ENCODE measurements around the gene PAPOLA.

DNA sequence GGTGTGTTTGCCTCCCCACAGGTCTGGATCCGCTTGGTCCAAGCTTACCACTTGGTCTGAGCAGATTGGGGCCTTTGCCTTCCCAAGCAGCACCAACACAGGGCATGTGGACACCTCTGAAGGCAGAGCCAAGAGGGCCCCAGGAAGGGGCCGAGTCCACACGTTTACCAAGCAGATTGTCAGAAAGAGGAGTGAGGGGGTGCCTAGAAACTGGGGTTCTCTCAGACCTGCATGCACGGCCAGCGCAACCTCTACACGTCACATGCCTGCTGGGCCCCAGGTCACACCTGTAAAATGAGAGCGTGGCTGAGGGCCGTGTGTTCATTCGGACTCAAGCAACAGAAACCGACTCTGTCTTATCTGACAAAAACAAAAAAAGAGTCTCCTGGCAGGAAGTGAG lies 96.9 kb downstream of the PAPOLA start:
- TF ChIP-seq, protein P1, sequence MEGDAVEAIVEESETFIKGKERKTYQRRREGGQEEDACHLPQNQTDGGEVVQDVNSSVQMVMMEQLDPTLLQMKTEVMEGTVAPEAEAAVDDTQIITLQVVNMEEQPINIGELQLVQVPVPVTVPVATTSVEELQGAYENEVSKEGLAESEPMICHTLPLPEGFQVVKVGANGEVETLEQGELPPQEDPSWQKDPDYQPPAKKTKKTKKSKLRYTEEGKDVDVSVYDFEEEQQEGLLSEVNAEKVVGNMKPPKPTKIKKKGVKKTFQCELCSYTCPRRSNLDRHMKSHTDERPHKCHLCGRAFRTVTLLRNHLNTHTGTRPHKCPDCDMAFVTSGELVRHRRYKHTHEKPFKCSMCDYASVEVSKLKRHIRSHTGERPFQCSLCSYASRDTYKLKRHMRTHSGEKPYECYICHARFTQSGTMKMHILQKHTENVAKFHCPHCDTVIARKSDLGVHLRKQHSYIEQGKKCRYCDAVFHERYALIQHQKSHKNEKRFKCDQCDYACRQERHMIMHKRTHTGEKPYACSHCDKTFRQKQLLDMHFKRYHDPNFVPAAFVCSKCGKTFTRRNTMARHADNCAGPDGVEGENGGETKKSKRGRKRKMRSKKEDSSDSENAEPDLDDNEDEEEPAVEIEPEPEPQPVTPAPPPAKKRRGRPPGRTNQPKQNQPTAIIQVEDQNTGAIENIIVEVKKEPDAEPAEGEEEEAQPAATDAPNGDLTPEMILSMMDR (conservative IDR thresholded peaks at IDR 0.05) = no peak
- TF ChIP-seq ZFX (IDR thresholded peaks at IDR 0.05) = no peak

Measured in C4-2B (cell line).